Tracheal epithelial cell (primary cell): ENCODE data around the gene SIGLEC12. TPM values are rescaled to one million over a fixed set of nuclear protein-coding genes. Genes with fewer than 3 reads are reported as not detected.

Experiments
- total RNA-seq: library from RNA; depleted of rRNA; stranded (reverse); fragments of >200 nt; gene quantifications from 2 replicates; pipeline ENCODE4 v1.2.1, GENCODE V29; 2014

SIGLEC12 gene
- total RNA-seq: not detected in 2 replicates

DNA sequence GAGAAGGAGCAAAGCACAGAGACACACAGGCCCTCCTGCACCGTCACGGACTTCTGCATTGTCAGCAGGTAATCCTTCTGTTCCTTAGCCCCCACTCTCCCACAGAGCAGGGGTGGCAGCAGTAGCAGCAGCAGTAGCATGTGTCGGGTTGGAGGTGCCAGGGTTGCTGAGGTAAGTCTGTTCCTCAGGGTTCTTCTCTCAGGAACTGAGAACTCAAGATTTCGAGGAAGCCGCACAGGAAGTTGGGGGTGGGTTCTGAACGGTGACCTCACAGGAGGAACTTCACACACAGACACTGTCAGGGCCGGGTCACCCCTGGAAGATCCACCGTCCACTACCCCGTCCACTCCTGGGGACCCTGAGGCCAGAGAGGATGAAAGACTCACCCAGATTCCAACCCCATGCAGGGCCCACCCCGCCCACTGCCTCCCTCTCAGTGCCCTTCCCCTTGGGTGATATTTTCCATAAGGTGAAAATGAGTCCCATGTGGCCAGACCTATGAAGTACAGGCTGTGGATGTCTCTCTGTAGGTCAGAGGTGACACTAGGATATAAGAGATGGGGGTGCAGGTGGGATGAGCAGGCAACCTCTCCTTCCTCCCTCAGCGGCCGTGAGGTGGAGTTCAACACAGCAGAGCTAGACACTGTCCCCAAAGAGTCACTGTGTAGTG lies at the start of gene SIGLEC12:
Gene SIGLEC12 (minus strand): TSS at position 207 of the 670 bp plus-strand sequence. CDS start 67 bp downstream, at position 140.

DNA sequence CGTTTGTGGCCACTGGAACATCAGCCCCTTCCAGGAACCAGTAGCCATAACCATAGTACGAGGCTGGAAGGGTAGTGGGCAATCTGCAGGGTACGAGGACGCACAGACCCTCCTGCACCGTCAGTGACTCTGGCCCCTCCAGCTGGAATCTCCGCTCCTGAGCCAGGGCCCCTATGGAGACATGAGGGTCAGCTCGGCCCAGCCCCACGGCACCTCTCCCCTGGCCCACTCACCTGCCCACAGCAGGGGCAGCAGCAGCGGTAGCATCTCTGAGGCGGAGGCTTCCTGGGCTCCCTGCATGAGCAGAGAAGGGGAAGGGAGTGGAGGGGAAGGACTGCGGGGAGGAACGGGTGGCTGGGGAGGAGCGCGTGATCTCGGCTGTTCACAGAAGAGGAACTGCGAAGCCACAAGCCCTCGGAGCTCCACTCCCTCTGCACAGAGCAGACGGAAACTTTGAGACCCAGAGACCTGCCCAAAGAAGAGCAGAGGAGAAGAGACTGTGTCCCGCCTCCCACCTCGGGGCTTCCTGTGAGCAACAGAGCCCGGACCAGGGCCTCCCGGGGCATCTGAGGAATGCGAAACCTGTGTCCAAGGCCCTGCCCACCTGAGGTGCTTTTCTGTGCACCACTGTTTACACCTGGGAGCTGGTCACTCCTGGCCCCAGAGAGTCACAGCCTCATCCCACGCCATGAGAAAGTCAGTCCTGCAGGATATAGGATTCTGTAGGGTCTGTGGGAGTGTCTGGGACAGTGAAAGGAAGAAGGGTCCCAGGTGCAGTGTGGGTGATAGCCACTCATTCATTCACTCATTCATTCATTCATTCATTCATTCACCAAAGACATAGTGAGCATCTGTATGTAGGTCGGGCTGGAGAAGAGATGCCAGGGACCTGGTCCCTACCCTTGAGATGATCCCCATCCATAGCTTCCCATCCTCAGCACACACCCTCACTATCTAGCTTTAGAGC lies 30.0 kb upstream of the SIGLEC12 start, which contains the start of gene SIGLEC6:
Gene SIGLEC6 (minus strand): TSS at position 322 of the 967 bp plus-strand sequence. CDS start 22 bp downstream, at position 300.

DNA sequence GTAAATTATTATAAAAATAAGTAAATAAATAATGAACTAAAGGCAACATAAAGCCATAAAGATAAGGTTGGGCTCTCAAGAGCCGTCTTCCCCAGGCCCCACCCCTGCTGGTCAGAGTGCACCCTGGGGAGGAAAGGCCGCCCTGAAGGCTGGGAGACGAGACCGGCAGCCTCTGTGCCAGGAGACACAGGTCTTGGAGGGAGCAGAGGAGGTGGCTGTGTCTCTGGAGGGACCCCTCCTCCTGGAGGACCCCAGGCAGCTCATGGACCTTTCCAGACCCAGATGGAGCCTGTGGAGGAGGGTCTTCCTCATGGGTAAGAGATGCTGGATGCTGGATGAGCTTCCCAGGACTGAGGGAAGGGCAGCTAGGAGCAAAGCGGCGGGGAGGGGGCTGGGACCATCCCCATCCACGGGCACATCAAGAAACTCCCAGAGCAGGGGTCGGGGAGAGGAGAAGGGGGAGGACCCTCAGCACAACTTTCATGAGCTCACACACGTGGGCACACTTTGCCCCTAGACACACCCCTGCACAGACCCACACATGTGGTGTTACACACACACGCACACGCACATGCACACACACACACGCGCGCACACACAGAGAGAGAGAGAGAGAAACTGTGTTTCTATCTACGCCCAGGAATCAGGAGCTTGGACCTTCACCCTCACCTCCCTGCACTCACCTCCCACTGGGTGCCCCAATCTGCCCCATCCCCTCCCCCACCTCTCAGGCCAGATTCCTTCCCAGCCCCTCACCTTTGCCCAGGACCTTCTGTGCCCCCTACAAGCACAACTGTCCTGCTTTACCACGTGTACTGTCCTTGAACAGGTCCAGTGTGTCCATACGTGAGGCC lies 23.0 kb downstream of the SIGLEC12 start, which contains the start of gene CEACAM18:
Gene CEACAM18 (plus strand): TSS at position 159 of the 854 bp plus-strand sequence.

DNA sequence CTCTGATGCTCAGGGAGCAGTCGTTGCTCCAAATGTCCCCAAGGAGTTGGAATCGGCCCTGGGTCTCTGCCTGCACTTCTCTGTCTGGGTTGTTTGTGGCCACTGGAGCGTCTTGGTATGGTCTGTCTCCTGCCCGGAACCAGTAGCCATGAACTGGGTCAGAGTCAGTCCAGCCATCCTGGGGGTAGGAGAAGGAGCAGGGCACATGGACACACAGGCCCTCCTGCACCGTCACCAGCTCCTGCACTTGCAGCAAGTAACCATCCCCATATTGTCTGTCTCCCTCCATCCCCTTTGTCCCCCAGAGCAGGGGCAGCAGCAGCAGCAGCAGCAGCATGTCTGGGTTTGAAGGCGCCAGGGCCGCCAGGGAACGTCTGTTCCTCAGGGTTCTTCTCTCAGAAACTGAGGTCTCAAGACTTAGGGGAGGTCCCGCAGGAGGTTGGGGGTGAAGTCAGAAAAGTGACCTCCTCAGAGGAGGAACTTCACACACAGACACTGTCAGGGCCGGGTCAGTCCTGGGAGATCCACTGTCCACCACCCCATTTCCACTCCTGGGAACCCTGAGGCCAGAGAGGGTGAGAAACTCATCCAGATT lies 43.5 kb downstream of the SIGLEC12 start, which contains the start of gene SIGLEC8:
Gene SIGLEC8 (minus strand): TSS at position 404 of the 595 bp plus-strand sequence. CDS start 67 bp downstream, at position 337.

Other genes with a start within 250 kb of the SIGLEC12 start
- not detected in 2 replicates for gene IGLON5, start 190.2 kb downstream of the SIGLEC12 start, total RNA-seq
- 0.21 and 1.4 TPM in 2 replicates for gene VSIG10L, start 159.7 kb downstream of the SIGLEC12 start, total RNA-seq
- 50.3 and 93.5 TPM in 2 replicates for gene ETFB, start 135.4 kb downstream of the SIGLEC12 start, total RNA-seq
- gene CLDND2, start 132.8 kb downstream of the SIGLEC12 start, total RNA-seq: not detected in 2 replicates
- gene NKG7, start 129.1 kb downstream of the SIGLEC12 start, total RNA-seq: not detected in 2 replicates
- gene LIM2, start 113.8 kb downstream of the SIGLEC12 start, total RNA-seq: not detected in 2 replicates
- not detected in 2 replicates for gene C19orf84, start 111.2 kb downstream of the SIGLEC12 start, total RNA-seq
- not detected in 2 replicates for gene SIGLEC10, start 84.2 kb downstream of the SIGLEC12 start, total RNA-seq
- gene SIGLEC8, start 43.3 kb downstream of the SIGLEC12 start, total RNA-seq: not detected in 2 replicates
- gene CEACAM18, start 23.3 kb downstream of the SIGLEC12 start, total RNA-seq: not detected in 2 replicates
- not detected in 2 replicates for gene SIGLEC6, start 29.9 kb upstream of the SIGLEC12 start, total RNA-seq
- 1.7 and 1.9 TPM in 2 replicates for gene ZNF175, start 69.5 kb upstream of the SIGLEC12 start, total RNA-seq
- gene SIGLEC5, start 128.6 kb upstream of the SIGLEC12 start, total RNA-seq: not detected in 2 replicates
- not detected in 2 replicates for gene SIGLEC14, start 145.0 kb upstream of the SIGLEC12 start, total RNA-seq
- 3.4 TPM in 1 of 2 replicates, not detected in the other for gene SPACA6, start 191.5 kb upstream of the SIGLEC12 start, total RNA-seq
- gene HAS1, start 222.2 kb upstream of the SIGLEC12 start, total RNA-seq: 2.2 TPM in 1 of 2 replicates, not detected in the other